ENCODE measurements around the gene NOC2L. TPM values are rescaled to one million over a fixed set of nuclear protein-coding genes. Genes with fewer than 3 reads are reported as not detected.

NOC2L gene
- total RNA-seq, 4 donors from 2014 or later = 35.3 to 54.1 (median 47.5) TPM

GRCh38 chr1:974293-974640 lies 15.2 kb upstream of the NOC2L start:
- no peaks in the 10 kb centered on the region for H3K9me3 ChIP-seq
- 93% methylated on average over 8 of the region's 11 CpGs for WGBS
- intact Hi-C loops (cut with DNase I) = no loop called here
- TF ChIP-seq EP300 (IDR thresholded peaks at IDR 0.05) (no peak), POLR2AphosphoS5 (IDR thresholded peaks at IDR 0.05) (no peak), POLR2A (IDR thresholded peaks at IDR 0.05; ENCODE audit: low read depth) (no peak), CTCF (IDR thresholded peaks at IDR 0.05) (no peak)
- no peak overlapping the region for H3K27ac ChIP-seq (replicated peaks in 1 of 4)
- H3K4me1 ChIP-seq = peaks cover 5 to 14% (median 10%) of the 10 kb centered on the region in 4 donors
- H3K36me3 ChIP-seq = no peaks in the 10 kb centered on the region
- no peak overlapping the region for H3K4me3 ChIP-seq
- H3K27me3 ChIP-seq = peaks cover 0 to 86% (median 32%) of the 10 kb centered on the region in 4 donors
- no peak for DNase-seq (ENCODE audit: extremely low spot score)

- no peak for DNase-seq (ENCODE audit: extremely low spot score)
- Histone ChIP-seq H3K36me3 (no peaks in the 10 kb centered on the region), H3K27me3 (peaks cover 0 to 86% (median 32%) of the 10 kb centered on the region in 4 donors), H3K4me1 (peaks cover 5 to 14% (median 10%) of the 10 kb centered on the region in 4 donors), H3K27ac (replicated peaks in 1 of 4) (no peak overlapping the region), H3K9me3 (no peaks in the 10 kb centered on the region), H3K4me3 (no peak overlapping the region)
- intact Hi-C loops (cut with DNase I) = no loop called here
- TF ChIP-seq EP300 (IDR thresholded peaks at IDR 0.05) (no peak), CTCF (IDR thresholded peaks at IDR 0.05) (no peak), POLR2A (IDR thresholded peaks at IDR 0.05; ENCODE audit: low read depth) (no peak), POLR2AphosphoS5 (IDR thresholded peaks at IDR 0.05) (no peak)
- 74% methylated on average over 17 of the region's 28 CpGs for WGBS
These were observed 14.6 kb upstream of the NOC2L start for GRCh38 chr1:973459-974292.

GRCh38 chr1:972726-973458 lies 13.8 kb upstream of the NOC2L start:
- H3K27me3 ChIP-seq = peaks cover 0 to 86% (median 32%) of the 10 kb centered on the region in 4 donors
- peaks cover 5 to 14% (median 10%) of the 10 kb centered on the region in 4 donors for H3K4me1 ChIP-seq
- 86% methylated on average over 28 of the region's 28 CpGs for WGBS
- H3K36me3 ChIP-seq = no peaks in the 10 kb centered on the region
- no peak overlapping the region for H3K27ac ChIP-seq (replicated peaks in 1 of 4)
- no peak for DNase-seq (ENCODE audit: extremely low spot score)
- TF ChIP-seq POLR2A (IDR thresholded peaks at IDR 0.05; ENCODE audit: low read depth) = no peak
- intact Hi-C loops (cut with DNase I) = no loop called here
- H3K4me3 ChIP-seq = no peak overlapping the region
- no peaks in the 10 kb centered on the region for H3K9me3 ChIP-seq

GRCh38 chr1:971751-972506 lies 12.9 kb upstream of the NOC2L start:
- no peak overlapping the region for H3K27ac ChIP-seq (replicated peaks in 1 of 4)
- H3K4me3 ChIP-seq = no peak overlapping the region
- no peaks in the 10 kb centered on the region for H3K9me3 ChIP-seq
- no peak for DNase-seq (ENCODE audit: extremely low spot score)
- 86% methylated on average over 7 of the region's 34 CpGs for WGBS
- TF ChIP-seq EP300 (IDR thresholded peaks at IDR 0.05) (no peak), CTCF (IDR thresholded peaks at IDR 0.05) (no peak), POLR2A (IDR thresholded peaks at IDR 0.05; ENCODE audit: low read depth) (no peak), POLR2AphosphoS5 (IDR thresholded peaks at IDR 0.05) (no peak)
- intact Hi-C loops (cut with DNase I) = no loop called here
- H3K4me1 ChIP-seq = peaks cover 11 to 20% (median 17%) of the 10 kb centered on the region in 4 donors
- peaks cover 0 to 95% (median 32%) of the 10 kb centered on the region in 4 donors for H3K27me3 ChIP-seq
- no peaks in the 10 kb centered on the region for H3K36me3 ChIP-seq

Measured in esophagus muscularis mucosa (tissue), 4 donors.